ENCODE data around the gene DMRTA2.

- TF ChIP-seq CTCF (IDR thresholded peaks at IDR 0.05; ENCODE audit: insufficient read depth, low read length, poor library complexity, severe bottlenecking) = no peak
- TF ChIP-seq EZH2phosphoT487 (conservative IDR thresholded peaks at IDR 0.05; ENCODE audit: low read length) = no peak
Measured at GRCh38 chr1:50421768-50422674, 1.2 kb downstream of the DMRTA2 start.

Measured in SU-DHL-6 (cell line).